Transverse colon (tissue), 4 donors: ENCODE data around the gene KLHL21.

Experiments used
- CTCF ChIP-seq, 5 experiments: fragments of 200-600 bp in 3 of 5; fragments of 450-650 bp in 2 of 5; sonication (generic) in 3 of 5; IDR thresholded peaks; 1 replicate in 2 of 5; 2 replicates in 3 of 5; pipeline ENCODE4 v1.5.1; 2016 to 2017; ENCODE audit warnings: antibody characterized with exemption in 5 of 5, inconsistent platforms in 3 of 5, mild to moderate bottlenecking in 2 of 5, moderate library complexity in 1 of 5
- EP300 ChIP-seq: sonication (generic); formaldehyde crosslinking; IDR thresholded peaks from one replicate; pipeline ENCODE4 v1.6.1; 2017; ENCODE audit warnings: antibody characterized with exemption, low read depth
- POLR2A ChIP-seq: fragments of 450-650 bp; IDR thresholded peaks from one replicate; pipeline ENCODE4 v1.6.1; 2016; ENCODE audit warnings: antibody characterized with exemption, mild to moderate bottlenecking, moderate library complexity
- POLR2AphosphoS5 ChIP-seq, 3 donors: sonication (generic); formaldehyde crosslinking; IDR thresholded peaks; one replicate each; pipeline ENCODE4 v1.6.1; 2016; ENCODE audit warnings: antibody characterized with exemption in 3 of 3

- TF ChIP-seq POLR2A: no peak
- no peak for TF ChIP-seq CTCF (IDR thresholded peaks at IDR 0.05)
- no peak for TF ChIP-seq POLR2AphosphoS5 (IDR thresholded peaks at IDR 0.05)
- no peak for TF ChIP-seq EP300
Measured at GRCh38 chr1:6545276-6546112, 57.2 kb downstream of the KLHL21 start.
